Bronchial epithelial cell (primary cell): ENCODE measurements around the gene TOM1L2. TPM values are rescaled to one million over a fixed set of nuclear protein-coding genes. Genes with fewer than 3 reads are reported as not detected.

Experiments used
- DNase-seq: peaks from one replicate; pipeline ENCODE4 v3.0.0-alpha.2; 2010; ENCODE audit warnings: low read depth
- FAIRE-seq: peaks from 2 replicates; lab custom pipeline; 2011; peaks lifted over from hg19 to GRCh38; lab: Jason Lieb, UNC
- H3K27me3 ChIP-seq: 2 replicates; pipeline ENCODE4 v1.5.1; 2011; ENCODE audit warnings: low read length; ENCODE audit not compliant: control insufficient read depth, insufficient read depth
- H3K36me3 ChIP-seq: 2 replicates; pipeline ENCODE4 v1.5.1; 2011; ENCODE audit warnings: low read length; ENCODE audit not compliant: control insufficient read depth, insufficient read depth
- H3K4me3 ChIP-seq: 2 replicates; pipeline ENCODE4 v1.5.1; 2011; ENCODE audit warnings: mild to moderate bottlenecking, low read depth, low read length, control low read depth
- total RNA-seq: library from RNA; depleted of rRNA; stranded (reverse); fragments of >200 nt; gene quantifications from 2 replicates; pipeline ENCODE4 v1.2.1, GENCODE V29; 2014
- TF ChIP-seq, protein P1 (sequence below): IDR thresholded peaks from 2 replicates; pipeline ENCODE4 v1.5.1; 2011; ENCODE audit warnings: mild to moderate bottlenecking, moderate library complexity, low read length, control low read depth, inconsistent platforms; ENCODE audit not compliant: insufficient read depth, severe bottlenecking

TOM1L2 gene
- total RNA-seq, 1 donor from 2014 or later, result 12.4 TPM

DNA sequence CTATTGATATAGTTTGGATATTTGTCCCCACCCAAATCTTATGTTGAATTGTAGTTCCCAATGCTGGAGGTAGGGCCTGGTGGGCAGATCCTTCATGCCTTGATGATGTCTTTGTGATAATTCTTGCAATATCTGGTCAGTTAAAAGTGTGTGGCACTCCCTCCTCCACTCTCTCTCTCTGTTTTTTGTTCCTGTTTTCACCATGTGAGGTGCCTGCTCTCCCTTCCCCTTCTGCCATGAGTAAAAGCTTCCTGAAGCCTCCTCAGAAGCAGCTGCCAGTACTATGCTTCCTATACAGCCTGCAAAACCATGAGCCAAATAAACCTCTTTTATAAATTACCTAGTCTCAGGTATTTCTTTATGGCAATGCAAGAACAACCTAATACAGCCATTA lies 47.3 kb downstream of the TOM1L2 start:
- no peaks in the 10 kb centered on the region for H3K27me3 ChIP-seq
- H3K36me3 ChIP-seq, result no peaks in the 10 kb centered on the region
- no peak for DNase-seq
- H3K4me3 ChIP-seq, result no peak overlapping the region
- TF ChIP-seq, protein P1, sequence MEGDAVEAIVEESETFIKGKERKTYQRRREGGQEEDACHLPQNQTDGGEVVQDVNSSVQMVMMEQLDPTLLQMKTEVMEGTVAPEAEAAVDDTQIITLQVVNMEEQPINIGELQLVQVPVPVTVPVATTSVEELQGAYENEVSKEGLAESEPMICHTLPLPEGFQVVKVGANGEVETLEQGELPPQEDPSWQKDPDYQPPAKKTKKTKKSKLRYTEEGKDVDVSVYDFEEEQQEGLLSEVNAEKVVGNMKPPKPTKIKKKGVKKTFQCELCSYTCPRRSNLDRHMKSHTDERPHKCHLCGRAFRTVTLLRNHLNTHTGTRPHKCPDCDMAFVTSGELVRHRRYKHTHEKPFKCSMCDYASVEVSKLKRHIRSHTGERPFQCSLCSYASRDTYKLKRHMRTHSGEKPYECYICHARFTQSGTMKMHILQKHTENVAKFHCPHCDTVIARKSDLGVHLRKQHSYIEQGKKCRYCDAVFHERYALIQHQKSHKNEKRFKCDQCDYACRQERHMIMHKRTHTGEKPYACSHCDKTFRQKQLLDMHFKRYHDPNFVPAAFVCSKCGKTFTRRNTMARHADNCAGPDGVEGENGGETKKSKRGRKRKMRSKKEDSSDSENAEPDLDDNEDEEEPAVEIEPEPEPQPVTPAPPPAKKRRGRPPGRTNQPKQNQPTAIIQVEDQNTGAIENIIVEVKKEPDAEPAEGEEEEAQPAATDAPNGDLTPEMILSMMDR, result no peak
- no peak for FAIRE-seq

DNA sequence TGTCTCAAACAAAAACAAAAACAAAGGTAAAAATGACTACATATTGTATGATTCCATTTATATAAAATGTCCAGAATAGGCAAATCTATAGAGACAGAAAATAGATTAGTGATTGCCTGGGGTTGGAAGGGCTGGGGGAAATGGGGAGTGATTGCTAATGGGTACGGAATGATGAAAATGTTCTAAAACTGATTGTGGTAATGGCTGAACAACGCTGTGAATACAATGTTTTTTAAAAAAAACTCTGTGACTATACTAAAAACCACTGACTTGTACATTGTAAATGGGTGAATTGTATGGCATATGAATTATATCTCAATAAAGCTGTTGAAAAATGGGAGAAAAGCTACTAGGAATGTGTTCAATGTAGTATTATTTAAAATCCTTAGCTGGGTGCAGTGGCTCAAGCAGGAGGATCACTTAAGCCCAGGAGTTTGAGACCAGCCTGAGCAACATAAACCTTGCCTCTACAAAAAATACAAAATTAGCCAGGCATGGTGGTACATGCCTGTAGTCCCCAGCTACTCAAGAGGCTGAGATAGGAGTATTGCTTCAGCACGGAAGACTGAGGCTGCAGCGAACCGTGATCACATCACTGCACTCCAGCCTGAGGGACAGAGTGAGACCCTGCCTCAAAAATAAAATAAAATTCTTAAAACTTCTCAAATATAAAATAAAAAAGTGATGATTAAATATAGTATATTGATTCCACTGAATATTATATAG lies 47.9 kb downstream of the TOM1L2 start:
- FAIRE-seq (no peak), DNase-seq (no peak)
- TF ChIP-seq, protein P1, result no peak
- H3K36me3 ChIP-seq, result no peaks in the 10 kb centered on the region
- no peak overlapping the region for H3K4me3 ChIP-seq
- no peaks in the 10 kb centered on the region for H3K27me3 ChIP-seq

DNA sequence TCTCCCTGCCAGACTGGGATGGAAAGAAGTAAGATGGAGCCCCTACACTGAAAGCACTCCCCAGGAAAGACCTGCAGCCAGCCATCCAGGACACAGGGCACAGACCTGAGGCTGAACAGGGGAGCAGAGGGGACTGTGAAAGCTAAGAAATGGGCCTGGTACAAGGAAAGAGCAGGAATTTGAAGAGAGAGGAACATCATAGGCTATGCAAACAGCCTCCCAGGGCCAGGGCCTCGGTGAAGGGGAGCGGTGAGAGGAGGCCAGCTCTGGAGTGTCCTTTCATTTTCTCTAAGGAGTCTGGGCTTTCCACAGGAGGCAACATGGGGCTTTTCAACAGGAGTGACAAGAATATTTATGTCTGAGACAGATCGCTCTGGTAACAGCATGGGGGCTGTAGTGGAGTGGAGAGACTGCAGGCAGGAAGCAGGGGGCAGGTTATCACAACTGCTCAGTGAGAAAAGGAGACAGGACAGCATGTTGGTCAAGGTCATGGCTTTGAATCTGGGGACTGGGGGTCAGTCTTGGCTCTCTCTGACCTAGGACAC lies 50.1 kb downstream of the TOM1L2 start:
- H3K36me3 ChIP-seq, result no peaks in the 10 kb centered on the region
- no peak overlapping the region for H3K4me3 ChIP-seq
- H3K27me3 ChIP-seq, result no peaks in the 10 kb centered on the region
- FAIRE-seq (no peak), DNase-seq (no peak)
- TF ChIP-seq, protein P1, result no peak

DNA sequence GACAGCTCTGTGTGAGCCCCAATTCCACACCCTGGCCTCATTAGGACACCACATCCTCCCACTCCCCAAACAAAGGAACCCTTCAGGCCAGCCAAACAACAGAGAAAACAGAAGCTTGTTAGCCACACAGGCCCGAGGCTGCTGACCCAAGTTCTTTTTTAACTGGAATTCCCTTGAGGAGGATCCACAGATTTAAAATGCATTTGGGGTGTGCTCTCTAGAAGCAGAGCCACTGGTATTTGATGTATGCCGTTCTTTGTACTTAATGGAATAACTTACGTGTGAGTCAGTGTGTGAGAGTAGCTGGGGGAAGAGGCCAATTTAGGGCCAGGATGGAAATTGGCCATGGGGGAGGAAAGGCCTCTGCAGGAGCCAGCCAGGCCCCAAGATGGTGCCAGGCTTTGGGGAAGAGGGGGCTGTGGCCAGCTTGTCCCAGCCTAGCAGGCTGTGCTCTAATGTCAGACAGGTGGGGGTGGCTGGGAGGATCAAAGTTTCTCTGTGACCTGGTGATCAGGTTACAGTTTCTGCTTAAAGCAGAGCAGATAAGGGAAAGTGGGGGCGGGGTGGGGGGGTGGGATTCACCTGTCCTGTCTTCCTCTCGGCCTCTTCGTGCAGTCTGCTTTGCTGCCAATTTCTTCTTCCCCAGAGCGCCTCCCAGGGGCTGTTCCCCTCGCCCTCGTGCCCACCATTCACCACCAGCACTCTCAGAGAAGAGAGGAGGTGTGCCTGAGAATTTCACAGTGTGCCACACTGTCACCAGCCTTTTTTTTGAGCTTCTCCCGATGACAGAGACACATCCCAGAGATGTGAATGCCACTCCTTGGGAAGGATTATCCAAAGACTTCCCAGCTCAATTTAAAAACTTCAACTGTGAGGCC lies 50.8 kb downstream of the TOM1L2 start:
- Histone ChIP-seq H3K4me3 (no peak overlapping the region), H3K36me3 (no peaks in the 10 kb centered on the region), H3K27me3 (no peaks in the 10 kb centered on the region)
- TF ChIP-seq, protein P1, result no peak
- DNase-seq (peak; percentile 76), FAIRE-seq (no peak)

DNA sequence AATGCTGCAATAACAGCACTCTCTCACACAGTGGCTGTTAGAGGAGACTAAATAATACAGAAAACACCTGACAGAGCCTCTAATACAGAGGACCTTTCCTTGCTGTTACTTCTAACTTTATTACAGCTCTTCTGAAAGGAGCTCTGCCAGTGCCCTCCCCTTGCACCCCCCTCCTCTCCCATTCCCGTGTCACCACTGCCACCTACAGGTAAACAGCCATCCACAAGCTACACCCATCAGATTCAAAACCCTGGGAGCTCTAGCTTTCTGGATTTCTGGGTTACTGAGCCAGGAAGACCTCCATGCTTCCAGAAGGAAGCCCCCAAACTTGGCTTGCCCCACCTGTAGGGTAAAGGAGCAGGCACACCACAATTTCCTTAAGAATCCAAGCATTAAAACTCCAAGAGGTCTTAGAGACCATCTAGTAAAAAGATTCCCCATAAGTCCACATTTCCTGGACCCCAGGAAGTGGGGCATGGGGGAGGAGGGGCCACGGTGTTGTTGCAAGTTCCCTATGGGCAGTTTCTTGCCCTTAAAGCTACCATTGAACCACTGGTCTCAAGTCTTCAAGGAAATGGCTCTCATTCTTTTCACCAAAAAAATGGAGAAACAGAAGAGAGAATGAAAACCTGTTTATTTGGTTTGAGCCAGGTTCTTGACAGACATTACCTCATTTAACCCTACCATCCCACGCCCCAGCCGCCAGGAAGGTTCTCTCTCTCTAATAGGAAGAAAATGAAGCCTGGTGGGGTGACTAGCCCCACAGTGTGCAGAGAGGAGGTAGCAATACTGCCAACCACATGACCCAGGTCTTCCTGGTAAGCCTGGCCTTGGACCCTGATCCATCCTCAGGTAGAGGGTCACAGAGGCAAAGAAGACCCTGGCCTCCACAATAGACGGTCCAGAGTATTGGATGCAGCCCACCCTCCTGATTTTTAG lies 52.8 kb downstream of the TOM1L2 start:
- Histone ChIP-seq H3K4me3 (no peak overlapping the region), H3K27me3 (no peaks in the 10 kb centered on the region), H3K36me3 (no peaks in the 10 kb centered on the region)
- peak; percentile 68 for DNase-seq
- TF ChIP-seq, protein P1, result peak; percentile 80
- FAIRE-seq, result no peak
